ENCODE measurements around the gene COA8.

Gene COA8

GRCh38 chr14:103538291-103539055 lies 24.3 kb upstream of the COA8 start:
- no peak for DNase-seq

- DNase-seq = no peak
Measured at GRCh38 chr14:103539056-103539825, 23.5 kb upstream of the COA8 start.

GRCh38 chr14:103540821-103541708 lies 21.7 kb upstream of the COA8 start:
- DNase-seq = no peak

- DNase-seq = no peak
Measured at GRCh38 chr14:103541709-103542604, 20.8 kb upstream of the COA8 start.

DNA sequence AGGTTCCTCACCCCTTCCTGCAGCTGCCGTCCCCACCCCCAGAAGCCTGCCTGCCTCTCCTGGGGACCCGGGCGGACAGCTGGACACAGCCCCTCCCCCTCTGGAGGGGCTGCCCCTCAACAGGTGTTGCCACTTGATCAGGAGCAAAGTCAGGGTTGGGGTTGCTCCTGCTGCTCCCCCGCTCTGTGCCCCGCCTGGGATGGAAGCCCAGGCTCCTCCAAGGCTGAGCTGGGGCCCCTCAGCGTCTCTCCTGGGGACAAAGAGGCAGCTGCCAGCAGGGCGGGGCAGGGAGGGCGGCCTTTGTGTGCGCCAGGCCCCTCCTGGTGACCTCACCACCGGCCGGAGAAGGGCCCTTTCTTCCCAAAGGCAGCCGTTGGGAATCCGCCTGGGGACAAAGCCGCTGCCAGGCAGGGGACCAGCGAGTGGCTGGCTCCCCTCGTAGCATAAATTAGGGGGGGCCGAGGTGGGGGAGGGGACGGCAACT lies 20.1 kb upstream of the COA8 start:
- DNase-seq = no peak

DNA sequence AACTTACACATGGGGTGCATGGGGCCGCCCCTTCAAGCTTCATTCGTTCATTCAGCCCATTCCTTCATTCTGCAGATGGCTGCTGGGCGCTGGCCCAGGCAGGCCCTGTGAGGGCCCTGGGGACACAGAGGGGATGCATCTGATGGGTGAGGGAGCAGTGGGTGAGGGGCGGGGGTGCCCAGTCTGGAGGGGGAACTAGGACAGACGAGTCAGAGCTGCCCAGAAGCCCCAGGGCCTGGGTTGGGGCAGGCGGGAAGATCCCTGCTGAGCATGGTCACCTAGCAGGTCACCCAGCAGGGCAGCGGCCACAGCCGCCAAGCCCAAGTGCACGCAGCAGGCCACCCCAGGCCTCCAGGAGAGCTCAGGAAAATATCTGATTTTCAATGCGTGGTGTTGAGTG lies 19.6 kb upstream of the COA8 start:
- DNase-seq = no peak

- no peak for DNase-seq
Measured at GRCh38 chr14:103543721-103544387, 18.9 kb upstream of the COA8 start.

- DNase-seq = no peak
Measured at GRCh38 chr14:103544388-103545218, 18.2 kb upstream of the COA8 start.

GRCh38 chr14:103545219-103545914 lies 17.4 kb upstream of the COA8 start:
- DNase-seq = no peak

- DNase-seq = no peak
Measured at GRCh38 chr14:103545915-103546651, 16.7 kb upstream of the COA8 start.

GRCh38 chr14:103546652-103547454 lies 15.9 kb upstream of the COA8 start:
- DNase-seq = peak; percentile 77

DNA sequence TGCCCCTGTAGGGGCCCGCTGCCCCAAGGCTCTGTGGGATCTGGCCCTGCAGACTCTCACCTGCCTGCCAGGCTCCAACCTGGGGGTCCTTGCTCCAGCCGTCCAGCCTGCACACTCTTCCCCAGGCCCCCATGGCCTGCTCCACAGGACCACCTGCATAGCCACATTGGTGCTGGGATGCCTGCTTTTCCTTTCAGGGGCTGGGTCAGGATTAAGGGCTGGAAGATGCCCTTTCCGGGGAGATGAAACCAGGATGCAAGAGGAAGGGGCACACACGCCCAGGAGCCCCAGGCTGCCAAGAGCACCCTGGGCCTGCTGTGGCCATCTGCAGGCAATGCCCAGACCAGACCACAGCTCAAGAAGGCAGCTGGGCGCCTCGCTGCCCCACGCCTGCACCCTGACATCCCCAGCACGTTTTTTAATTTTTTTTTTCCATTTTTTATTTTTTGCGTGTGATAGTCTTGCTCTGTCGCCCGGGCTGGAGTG lies 15.3 kb upstream of the COA8 start:
- DNase-seq = no peak

DNA sequence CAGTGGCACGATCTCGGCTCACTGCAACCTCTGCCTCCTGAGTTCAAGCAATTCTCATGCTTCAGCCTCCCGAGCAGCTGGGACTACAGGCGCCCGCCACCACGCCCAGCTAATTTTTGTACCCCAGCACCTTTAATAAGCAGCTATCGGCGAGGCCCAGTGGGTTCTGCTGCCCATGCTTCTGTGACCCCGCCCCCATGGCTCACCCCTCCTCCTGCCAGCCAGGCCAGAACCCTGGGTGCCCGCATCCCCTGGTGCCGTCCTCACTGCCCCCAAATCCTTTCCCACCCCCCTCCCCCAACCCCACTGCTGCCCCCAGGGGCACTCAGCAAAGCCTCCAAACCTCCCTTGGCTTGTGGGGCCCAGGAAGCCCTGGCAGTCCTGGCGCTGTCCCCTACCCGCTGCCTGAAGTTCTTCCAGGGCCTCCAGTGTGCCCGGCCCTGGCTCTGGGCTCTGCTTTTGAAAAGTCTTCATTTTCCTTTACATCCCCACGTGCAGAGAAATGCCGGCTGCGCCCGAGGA lies 14.8 kb upstream of the COA8 start:
- no peak for DNase-seq

DNA sequence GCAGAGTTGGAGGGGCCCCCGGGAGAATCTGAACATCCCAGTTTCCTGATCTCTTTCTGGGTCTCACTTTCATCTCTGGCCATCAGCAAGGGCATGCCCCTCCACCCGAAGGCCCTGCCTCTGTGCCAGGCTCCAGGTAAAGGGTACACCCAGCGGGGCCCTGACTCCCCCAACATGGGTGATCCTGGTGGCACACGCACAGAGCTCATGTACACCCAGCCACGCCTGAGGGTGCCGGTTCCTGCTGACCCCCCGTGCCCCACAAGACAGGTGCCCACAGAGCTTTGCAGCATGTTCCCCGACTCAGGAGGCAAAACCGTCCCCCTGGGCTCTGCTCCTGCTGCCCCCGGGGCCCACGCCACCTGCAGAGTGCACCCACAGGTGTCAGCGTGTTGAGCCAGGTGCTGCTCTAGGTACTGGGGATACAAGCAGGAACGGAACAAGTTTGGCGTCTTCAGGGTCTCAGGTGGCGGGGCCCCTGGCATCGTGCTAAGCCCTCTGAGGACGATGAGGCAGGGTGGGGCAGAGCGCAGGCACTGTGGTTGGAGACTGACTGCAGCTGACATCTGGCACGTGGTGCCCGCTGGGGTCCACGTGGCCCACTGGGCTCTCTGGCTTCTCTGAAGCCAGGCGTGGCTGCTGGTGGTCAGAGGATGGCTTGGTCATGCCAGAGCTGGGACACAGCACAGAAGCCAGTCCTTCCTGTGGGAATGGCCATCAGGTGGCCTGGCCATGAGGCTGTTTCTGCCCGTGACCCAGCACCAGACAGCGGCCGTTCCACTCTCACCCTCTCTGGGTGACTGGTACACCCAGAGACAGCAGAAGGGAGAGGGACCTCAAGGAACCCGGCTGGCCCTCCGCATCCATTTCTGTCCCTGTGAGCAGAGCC lies 14.1 kb upstream of the COA8 start:
- no peak for DNase-seq

- DNase-seq = no peak
Measured at GRCh38 chr14:103549361-103550311, 13.1 kb upstream of the COA8 start.

Data from effector CD8-positive, alpha-beta T cell (primary cell).